Astrocyte (in vitro differentiated cells and primary cell): ENCODE data around the gene KCNH3.

Experiments used
- EZH2 ChIP-seq: IDR thresholded peaks from 2 replicates; pipeline ENCODE4 v1.6.1; 2012; ENCODE audit warnings: mild to moderate bottlenecking, low read length, inconsistent platforms; ENCODE audit not compliant: insufficient read depth
- TF ChIP-seq, protein P1 (sequence below): IDR thresholded peaks from 2 replicates; pipeline ENCODE4 v1.5.1; 2011; ENCODE audit warnings: low read depth, mild to moderate bottlenecking, inconsistent platforms, low read length, moderate library complexity; ENCODE audit not compliant: insufficient read depth

DNA sequence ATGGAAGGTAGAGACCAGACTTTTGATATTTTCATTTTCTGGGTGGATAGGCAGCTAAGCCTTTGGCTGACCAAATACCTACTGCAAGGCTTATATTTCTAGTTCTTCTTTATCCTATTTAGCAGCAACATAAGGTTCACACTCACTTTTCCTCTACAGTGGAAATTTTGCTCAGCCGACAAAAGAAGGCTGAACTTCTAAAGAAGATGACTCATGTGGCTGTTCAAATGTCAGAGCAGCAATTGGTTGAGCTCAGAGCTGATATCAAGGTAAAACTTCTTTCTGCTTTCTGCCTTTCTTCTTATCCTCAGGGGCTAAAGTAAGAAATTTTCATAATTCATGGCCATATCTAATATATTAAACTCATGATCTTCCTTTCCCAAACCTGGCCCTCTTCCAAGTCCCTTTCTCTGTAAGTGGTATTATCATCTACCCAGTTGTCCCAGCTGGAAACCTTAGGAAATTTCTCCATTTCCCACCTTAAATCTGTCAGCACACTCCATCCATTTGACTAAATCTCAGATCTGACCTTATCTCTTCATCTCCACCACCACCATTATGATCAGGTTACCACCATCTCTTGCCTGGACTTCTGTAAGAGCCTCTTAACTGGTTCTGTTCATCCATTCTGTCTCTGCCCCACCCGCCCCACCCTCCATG lies 19.8 kb upstream of the KCNH3 start:
- TF ChIP-seq EZH2: no peak
- TF ChIP-seq, protein P1, sequence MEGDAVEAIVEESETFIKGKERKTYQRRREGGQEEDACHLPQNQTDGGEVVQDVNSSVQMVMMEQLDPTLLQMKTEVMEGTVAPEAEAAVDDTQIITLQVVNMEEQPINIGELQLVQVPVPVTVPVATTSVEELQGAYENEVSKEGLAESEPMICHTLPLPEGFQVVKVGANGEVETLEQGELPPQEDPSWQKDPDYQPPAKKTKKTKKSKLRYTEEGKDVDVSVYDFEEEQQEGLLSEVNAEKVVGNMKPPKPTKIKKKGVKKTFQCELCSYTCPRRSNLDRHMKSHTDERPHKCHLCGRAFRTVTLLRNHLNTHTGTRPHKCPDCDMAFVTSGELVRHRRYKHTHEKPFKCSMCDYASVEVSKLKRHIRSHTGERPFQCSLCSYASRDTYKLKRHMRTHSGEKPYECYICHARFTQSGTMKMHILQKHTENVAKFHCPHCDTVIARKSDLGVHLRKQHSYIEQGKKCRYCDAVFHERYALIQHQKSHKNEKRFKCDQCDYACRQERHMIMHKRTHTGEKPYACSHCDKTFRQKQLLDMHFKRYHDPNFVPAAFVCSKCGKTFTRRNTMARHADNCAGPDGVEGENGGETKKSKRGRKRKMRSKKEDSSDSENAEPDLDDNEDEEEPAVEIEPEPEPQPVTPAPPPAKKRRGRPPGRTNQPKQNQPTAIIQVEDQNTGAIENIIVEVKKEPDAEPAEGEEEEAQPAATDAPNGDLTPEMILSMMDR: no peak
